SK-N-SH (cell line): ENCODE measurements around the gene PXMP2.

Source experiments
- CTCF ChIP-seq: fragments of 200-600 bp; sonication (generic); IDR thresholded peaks from 2 replicates; pipeline ENCODE4 v1.6.1; 2017; ENCODE audit warnings: antibody characterized with exemption, mild to moderate bottlenecking, moderate library complexity
- REST ChIP-seq: IDR thresholded peaks from 2 replicates; pipeline ENCODE4 v1.6.1; 2012; ENCODE audit warnings: mild to moderate bottlenecking, low read depth, low read length, moderate library complexity
- TAF1 ChIP-seq: IDR thresholded peaks from 2 replicates; pipeline ENCODE4 v1.6.1; 2012; ENCODE audit warnings: low read depth, mild to moderate bottlenecking, low read length, moderate library complexity, borderline replicate concordance
- TCF12 ChIP-seq: IDR thresholded peaks from 2 replicates; pipeline ENCODE4 v1.4.0; 2012
- ZBTB33 ChIP-seq: IDR thresholded peaks from 2 replicates; pipeline ENCODE4 v1.4.0; 2012; ENCODE audit warnings: low read depth, borderline replicate concordance

GRCh38 chr12:132647858-132648257 is 39.5 kb upstream of the PXMP2 start:
- TF ChIP-seq CTCF (no peak), REST (no peak), TCF12 (no peak), TAF1 (no peak), ZBTB33 (no peak)
